Frontal cortex (tissue), 4 donors: ENCODE data around the gene XKR7. TPM values are rescaled to one million over a fixed set of nuclear protein-coding genes. Genes with fewer than 3 reads are reported as not detected.

ENCODE experiments used
- DNase-seq, 2 donors: peaks; one replicate each; pipeline ENCODE4 v3.0.0; 2012; ENCODE audit warnings: low spot score in 2 of 2
- FAIRE-seq: peaks from 2 replicates; lab custom pipeline; 2012; peaks lifted over from hg19 to GRCh38; lab: Jason Lieb, UNC
- total RNA-seq: library from RNA; depleted of rRNA; stranded (reverse); fragments of >200 nt; gene quantifications from one replicate; pipeline ENCODE4 v1.2.3, GENCODE V29; 2014
- donor health status: control.
- donor health status: control.
- donor health status: control.

The XKR7 gene
- total RNA-seq, 1 donor from 2014 or later, result 9.8 TPM

GRCh38 chr20:31974296-31974695 lies 6.3 kb downstream of the XKR7 start:
- DNase-seq, result no peak
- FAIRE-seq, result no peak

DNA sequence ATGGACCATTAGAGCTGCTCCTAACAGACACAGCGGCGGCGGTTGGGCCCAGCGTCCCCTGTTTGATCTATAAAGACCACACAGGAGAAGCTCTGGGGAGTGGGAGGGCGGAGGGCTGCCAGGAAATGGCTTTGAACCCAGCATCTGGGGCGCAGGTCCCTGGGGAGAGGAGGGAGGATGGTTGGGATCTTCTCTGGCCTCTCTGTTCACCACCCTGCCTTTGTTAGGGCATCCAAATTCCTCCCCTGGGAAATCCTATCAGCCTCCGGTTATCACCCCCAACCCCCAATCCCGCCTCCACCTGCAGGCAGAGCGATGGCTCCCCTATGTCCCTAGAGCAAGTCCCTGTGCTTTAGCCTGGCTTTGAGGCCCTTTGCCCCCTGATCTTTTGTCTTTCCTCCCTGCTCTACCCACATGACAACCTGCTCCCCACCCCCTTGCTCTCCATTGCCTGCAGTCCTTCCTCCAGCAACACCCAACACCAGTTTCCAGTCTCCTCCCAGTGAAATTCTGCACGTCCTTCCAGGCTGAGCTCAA lies 7.1 kb downstream of the XKR7 start:
- FAIRE-seq (no peak), DNase-seq (no peak)

- DNase-seq (no peak), FAIRE-seq (no peak)
Measured at GRCh38 chr20:31975874-31976273, 7.9 kb downstream of the XKR7 start.

- FAIRE-seq (no peak), DNase-seq (no peak)
Measured at GRCh38 chr20:31977080-31977479, 9.1 kb downstream of the XKR7 start.

- DNase-seq, result no peak
- FAIRE-seq, result no peak
Measured at GRCh38 chr20:31979713-31980426, 11.9 kb downstream of the XKR7 start.

GRCh38 chr20:31981784-31982183 lies 13.8 kb downstream of the XKR7 start:
- DNase-seq (no peak), FAIRE-seq (no peak)

- DNase-seq (no peak), FAIRE-seq (no peak)
Measured at GRCh38 chr20:31984981-31985471, 17.1 kb downstream of the XKR7 start.

DNA sequence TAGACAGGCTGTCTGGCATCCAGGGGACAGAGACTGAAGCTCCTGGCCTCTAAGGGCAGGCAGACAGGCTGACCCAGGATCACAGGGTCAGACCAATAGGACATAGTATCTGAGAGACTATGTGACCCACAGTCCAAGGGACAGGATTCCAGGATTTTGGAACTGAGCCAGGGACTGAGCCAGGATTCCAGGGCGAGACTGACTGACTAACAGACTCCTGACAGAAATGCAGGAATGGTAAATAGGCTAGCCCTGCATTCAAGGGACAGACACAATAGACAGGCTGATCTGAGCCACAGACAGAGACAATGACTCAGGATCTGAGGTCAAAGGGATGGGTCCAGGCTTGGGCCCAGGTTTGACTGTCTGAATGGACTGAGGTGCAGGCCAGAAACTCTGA lies 19.8 kb downstream of the XKR7 start:
- DNase-seq (no peak), FAIRE-seq (no peak)

DNA sequence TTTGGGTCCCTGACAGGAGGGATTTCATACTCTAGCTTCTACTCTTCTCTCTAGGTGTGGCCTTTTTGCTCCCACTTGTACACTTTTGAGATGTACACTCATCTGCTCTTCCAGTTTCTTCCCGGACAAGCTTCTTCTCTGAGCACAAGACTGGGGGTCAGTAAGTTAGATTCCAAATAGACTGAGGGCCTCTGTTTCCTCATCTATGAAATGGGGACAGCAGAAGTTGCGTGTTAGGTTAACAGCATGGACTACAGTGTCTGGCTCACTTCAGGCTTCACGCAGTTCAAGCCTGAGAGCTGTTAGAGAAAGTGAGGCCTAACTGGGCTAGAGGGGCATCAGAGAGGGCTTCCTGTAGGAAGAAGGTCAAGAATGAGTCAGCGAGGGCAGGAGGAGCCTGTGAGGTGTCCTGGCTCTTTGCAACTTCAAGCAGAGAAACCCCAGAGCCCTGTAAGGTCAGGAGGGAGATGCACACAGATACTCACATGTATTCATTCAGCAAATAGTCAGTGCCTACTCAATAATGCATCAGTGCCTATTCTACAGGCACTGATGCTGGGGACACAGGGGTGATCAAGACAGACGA lies 20.6 kb downstream of the XKR7 start:
- DNase-seq (no peak), FAIRE-seq (no peak)

DNA sequence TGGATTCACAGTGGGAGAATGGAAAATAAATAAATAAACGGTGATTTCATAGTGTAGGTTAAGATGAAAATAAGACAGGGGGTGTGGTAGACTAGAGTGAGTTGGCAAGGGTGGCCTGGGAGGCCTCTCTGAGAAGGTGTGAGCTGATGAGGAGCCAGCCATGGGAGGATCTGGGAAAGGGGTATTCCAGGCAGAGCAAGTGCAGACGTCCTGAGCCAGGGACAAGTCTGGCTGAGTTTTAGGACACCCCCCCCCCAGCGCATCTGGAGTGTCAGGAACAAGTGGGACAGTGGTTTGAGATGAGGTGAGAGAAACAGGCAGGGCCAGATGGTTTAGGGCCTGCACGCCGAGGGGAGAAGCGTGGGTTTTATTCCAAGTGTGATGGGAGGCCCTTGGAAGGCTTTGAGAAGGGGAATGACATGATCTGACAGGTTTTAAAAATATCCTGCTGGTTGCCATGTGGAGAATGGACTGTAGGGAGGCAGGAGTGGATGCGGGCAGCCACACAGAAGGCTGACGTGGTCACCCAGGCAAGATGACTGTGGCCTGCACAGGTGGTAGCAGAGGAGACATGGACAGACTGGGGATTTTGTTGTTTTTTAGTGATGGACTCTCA lies 21.2 kb downstream of the XKR7 start:
- DNase-seq, result no peak
- FAIRE-seq, result no peak

DNA sequence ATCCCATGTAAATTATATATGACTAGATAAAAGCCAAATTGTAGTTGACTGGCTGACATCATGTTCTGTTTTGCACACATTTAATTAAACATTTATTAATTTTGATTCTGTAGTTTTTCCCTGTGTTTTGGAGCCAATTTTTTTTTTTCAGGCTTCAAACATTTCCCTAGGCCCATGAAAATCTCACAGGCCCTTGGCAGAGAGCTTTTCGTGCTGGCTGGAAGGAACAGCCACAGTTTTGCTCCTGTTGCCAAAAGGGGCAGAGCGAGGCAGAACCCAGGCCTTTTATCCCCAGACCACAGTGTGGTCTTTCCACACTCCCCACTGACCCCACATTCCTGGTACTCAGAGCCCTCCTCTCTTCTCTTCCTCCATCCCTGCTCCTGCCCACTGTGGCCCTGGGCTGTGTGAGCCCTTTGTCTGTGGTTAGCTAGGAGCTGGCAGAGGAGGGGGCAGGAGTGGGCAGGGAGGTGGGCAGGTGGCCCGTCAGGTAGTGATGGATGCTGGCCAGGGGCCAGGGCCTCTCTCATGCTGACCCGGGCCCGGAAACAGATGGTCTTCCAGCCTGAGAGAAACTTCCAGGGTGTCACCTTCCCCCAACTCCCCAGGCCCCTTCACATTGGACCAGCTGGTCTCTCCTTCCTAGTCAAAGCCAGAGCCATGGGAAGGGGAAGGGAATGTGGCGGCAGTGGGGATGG lies 22.8 kb downstream of the XKR7 start:
- DNase-seq, result no peak
- FAIRE-seq, result no peak

GRCh38 chr20:31991339-31991705 lies 23.4 kb downstream of the XKR7 start:
- no peak for FAIRE-seq
- DNase-seq, result no peak

DNA sequence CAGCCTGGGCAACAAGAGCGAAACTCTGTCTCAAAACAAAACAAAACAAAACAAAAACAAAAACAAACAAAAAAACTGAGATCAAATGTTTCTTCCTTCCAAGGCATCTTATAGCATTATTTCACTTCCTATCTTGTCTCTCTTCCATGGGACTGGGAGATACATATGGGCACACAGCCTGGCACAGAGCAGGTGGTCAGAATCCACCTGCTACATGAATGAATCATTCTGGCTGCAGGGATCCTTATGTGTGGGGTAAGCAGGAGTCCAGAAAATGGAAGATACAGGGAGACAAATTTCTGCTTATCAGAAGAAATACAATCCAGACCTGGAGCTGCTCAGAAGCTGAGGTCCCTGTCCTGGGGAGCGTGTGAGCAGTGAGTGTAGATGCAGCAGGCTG lies 24.1 kb downstream of the XKR7 start:
- FAIRE-seq, result no peak
- no peak for DNase-seq

- DNase-seq (no peak), FAIRE-seq (no peak)
Measured at GRCh38 chr20:31996996-31997395, 29.0 kb downstream of the XKR7 start.

GRCh38 chr20:31998246-31998645 lies 30.3 kb downstream of the XKR7 start:
- FAIRE-seq, result no peak
- DNase-seq, result peak in 1 of 2 donors; percentile 44

DNA sequence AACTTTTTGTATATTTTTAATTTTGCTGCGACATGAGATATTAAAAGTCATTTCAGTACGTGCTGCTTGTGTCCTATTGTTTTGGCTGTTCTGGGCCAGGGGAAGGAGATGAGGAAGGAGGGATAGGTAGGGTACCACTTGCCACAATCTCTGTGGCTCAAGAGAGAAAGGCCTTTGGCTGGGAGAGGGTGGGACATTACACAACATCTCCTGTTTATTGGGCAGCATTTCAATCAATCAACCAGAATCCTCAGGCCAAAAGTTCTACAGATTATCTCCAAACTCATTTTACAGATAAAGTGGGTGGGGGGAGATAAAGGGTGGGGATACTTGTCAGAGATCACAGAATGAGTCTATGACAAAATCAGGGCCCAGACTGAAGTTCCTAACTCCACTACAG lies 35.4 kb downstream of the XKR7 start:
- no peak for FAIRE-seq
- DNase-seq, result no peak

GRCh38 chr20:32004963-32005362 lies 37.0 kb downstream of the XKR7 start:
- FAIRE-seq (no peak), DNase-seq (no peak)

- FAIRE-seq (no peak), DNase-seq (no peak)
Measured at GRCh38 chr20:32006053-32006452, 38.1 kb downstream of the XKR7 start.

DNA sequence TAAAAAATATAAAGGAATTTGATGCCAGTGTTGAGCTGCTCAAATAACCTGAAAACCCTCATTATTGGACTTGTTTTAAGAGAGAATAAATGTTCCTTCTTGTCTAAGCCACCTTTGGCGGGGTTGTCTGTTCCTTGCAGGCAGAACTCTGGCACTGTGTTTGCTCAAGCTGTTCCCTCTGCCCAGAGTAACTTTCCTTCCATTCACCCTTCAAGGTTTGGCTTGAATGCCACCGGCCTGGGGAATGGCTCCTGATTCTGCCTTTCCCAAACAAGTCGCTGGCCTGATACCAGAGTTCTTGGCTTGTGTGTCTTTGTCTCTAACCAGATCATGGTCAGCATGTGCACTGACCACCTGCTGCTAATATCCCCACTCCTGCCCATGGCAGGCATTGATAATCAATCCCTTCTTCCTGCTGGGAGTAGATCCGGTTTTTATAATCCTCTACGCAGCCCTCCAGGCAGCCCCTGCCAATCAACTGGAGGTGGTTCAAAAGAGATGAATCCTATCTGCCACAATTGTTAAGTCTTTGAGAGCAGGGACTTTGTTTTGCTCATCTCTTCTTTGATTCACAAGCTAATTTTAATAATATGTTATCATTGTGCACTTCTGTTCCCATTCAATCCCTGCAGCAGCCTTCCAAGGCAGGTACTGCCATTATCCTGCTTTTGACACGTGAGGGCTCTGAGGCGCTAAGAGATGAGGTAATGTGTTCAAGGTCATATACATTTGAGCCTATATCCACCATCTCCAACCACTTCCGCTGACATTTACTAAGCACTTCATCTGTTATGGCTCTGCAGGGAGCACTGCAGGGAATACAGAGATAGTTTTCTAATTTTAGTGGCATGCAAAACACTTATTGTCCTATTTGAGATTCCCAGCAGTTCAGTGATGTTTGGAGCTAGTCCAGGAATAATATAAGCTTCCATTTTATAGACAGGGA lies 39.2 kb downstream of the XKR7 start:
- FAIRE-seq (no peak), DNase-seq (no peak)
